Measurements from ENCODE around the gene STAG1. TPM values are rescaled to one million over a fixed set of nuclear protein-coding genes. Genes with fewer than 3 reads are reported as not detected.
"Not testable (repeated sequence)": the region's sequence is repeated elsewhere in the genome, so short reads cannot be mapped to it uniquely, and the experiment has no call there.

Gene STAG1
- total RNA-seq, 2 donors from 2014 or later, result 26.8 to 29.8 TPM

DNA sequence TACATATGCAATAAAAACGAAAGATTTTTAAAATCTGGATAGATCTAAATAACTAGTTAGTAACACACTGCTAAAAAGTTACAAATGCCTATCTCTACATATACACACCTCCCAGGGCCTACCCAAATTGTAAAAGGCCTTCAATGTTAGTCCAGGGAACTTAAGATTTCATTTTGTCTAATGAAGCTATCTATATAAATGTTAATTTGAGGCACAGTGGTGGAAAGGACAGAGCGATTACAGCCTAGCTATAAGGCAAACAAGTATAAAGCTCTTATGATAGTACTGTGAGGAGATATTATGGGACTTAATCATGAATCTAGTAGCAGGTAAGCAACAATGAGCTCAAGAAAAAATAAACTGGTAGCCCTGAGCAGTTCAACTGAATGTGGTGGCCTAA lies 101.7 kb downstream of the STAG1 start:
- Histone ChIP-seq H3K4me1 (ENCODE audit: control insufficient read depth, insufficient read depth, low read length) (no peaks in the 10 kb centered on the region), H3K4me3 (ENCODE audit: low read length) (no peak overlapping the region), H3K9me3 (ENCODE audit: control insufficient read depth, low read length) (peaks cover 29% of the 10 kb centered on the region), H3K27me3 (ENCODE audit: control insufficient read depth, insufficient read depth, low read length, poor library complexity, severe bottlenecking) (no peaks in the 10 kb centered on the region), H3K9ac (ENCODE audit: extremely low read depth, low read length, poor library complexity, severe bottlenecking) (no peak overlapping the region), H3K36me3 (ENCODE audit: control insufficient read depth, insufficient read depth, low read length) (no peaks in the 10 kb centered on the region), H3K27ac (ENCODE audit: low read depth, low read length) (no peak overlapping the region)
- H3K27ac Mint-ChIP-seq, result no peak overlapping the region
- no peaks in the 10 kb centered on the region for H3K4me1 Mint-ChIP-seq
- WGBS, 2 experiments (ENCODE audit: insufficient coverage in 1 of 2, insufficient read length in 1 of 2), result 90 to 100% methylated on average over 1 of the region's 2 CpGs
- no peak overlapping the region for H3K4me3 Mint-ChIP-seq
- TF ChIP-seq, protein P1, sequence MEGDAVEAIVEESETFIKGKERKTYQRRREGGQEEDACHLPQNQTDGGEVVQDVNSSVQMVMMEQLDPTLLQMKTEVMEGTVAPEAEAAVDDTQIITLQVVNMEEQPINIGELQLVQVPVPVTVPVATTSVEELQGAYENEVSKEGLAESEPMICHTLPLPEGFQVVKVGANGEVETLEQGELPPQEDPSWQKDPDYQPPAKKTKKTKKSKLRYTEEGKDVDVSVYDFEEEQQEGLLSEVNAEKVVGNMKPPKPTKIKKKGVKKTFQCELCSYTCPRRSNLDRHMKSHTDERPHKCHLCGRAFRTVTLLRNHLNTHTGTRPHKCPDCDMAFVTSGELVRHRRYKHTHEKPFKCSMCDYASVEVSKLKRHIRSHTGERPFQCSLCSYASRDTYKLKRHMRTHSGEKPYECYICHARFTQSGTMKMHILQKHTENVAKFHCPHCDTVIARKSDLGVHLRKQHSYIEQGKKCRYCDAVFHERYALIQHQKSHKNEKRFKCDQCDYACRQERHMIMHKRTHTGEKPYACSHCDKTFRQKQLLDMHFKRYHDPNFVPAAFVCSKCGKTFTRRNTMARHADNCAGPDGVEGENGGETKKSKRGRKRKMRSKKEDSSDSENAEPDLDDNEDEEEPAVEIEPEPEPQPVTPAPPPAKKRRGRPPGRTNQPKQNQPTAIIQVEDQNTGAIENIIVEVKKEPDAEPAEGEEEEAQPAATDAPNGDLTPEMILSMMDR (conservative IDR thresholded peaks at IDR 0.05), result no peak
- H3K36me3 Mint-ChIP-seq (ENCODE audit: low read depth), result peaks cover 16% of the 10 kb centered on the region
- H3K9me3 Mint-ChIP-seq, result peaks cover 26% of the 10 kb centered on the region
- no peak for DNase-seq
- no peaks in the 10 kb centered on the region for H3K27me3 Mint-ChIP-seq (ENCODE audit: insufficient read depth)

DNA sequence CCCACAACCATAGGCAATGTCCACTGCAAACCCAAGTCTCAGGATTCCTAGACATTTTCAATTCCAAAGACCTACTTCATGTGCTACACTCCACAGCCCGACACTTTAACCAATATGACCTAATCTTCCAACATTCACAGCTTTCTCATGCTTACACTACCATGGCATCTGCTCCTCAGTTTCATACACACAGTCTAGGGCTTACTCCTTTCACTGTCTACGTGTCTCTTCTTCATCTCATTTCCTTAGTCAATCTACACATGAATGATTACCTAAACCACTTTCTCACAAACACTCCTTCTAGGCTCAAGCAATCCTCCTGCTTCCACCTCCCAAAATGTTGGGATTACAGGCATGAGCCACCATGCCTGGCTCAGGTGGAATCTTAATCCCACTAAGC lies 106.3 kb downstream of the STAG1 start:
- no peaks in the 10 kb centered on the region for H3K4me1 Mint-ChIP-seq
- Histone ChIP-seq H3K27me3 (ENCODE audit: control insufficient read depth, insufficient read depth, low read length, poor library complexity, severe bottlenecking) (no peaks in the 10 kb centered on the region), H3K9ac (ENCODE audit: extremely low read depth, low read length, poor library complexity, severe bottlenecking) (no peak overlapping the region), H3K4me3 (ENCODE audit: low read length) (no peak overlapping the region), H3K9me3 (ENCODE audit: control insufficient read depth, low read length) (no peaks in the 10 kb centered on the region), H3K36me3 (ENCODE audit: control insufficient read depth, insufficient read depth, low read length) (no peaks in the 10 kb centered on the region), H3K27ac (ENCODE audit: low read depth, low read length) (no peak overlapping the region), H3K4me1 (ENCODE audit: control insufficient read depth, insufficient read depth, low read length) (no peaks in the 10 kb centered on the region)
- WGBS, 2 experiments (ENCODE audit: insufficient coverage in 1 of 2, insufficient read length in 1 of 2), result 94 to 95% methylated on average over 2 of the region's 2 CpGs
- H3K4me3 Mint-ChIP-seq, result no peak overlapping the region
- H3K36me3 Mint-ChIP-seq (ENCODE audit: low read depth), result no peaks in the 10 kb centered on the region
- no peaks in the 10 kb centered on the region for H3K9me3 Mint-ChIP-seq
- TF ChIP-seq, protein P1 (conservative IDR thresholded peaks at IDR 0.05), result no peak
- no peak for DNase-seq
- no peaks in the 10 kb centered on the region for H3K27me3 Mint-ChIP-seq (ENCODE audit: insufficient read depth)
- no peak overlapping the region for H3K27ac Mint-ChIP-seq

DNA sequence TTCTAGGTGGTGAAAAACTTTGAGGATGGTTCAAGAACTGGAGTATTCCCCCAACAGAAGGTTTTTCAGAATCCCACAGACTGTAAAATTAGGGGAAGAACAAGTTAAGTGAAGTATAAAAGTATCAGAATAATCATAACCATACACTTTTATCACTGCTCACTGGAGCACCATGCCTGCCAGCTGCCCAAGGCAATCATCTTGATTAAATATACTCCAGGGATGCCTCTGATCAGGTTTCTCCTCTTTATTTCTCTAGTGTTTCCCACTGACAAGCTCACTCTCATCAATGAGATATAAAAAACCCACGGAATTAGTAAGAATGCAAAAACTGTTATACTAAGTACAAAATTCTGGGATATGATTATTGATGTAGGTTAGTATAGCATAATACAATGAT lies 108.0 kb downstream of the STAG1 start:
- Mint-ChIP-seq H3K9me3 (no peaks in the 10 kb centered on the region), H3K4me3 (no peak overlapping the region), H3K4me1 (no peaks in the 10 kb centered on the region), H3K27me3 (ENCODE audit: insufficient read depth) (no peaks in the 10 kb centered on the region), H3K27ac (no peak overlapping the region), H3K36me3 (ENCODE audit: low read depth) (no peaks in the 10 kb centered on the region)
- TF ChIP-seq, protein P1 (conservative IDR thresholded peaks at IDR 0.05), result no peak
- Histone ChIP-seq H3K4me3 (ENCODE audit: low read length) (no peak overlapping the region), H3K4me1 (ENCODE audit: control insufficient read depth, insufficient read depth, low read length) (no peaks in the 10 kb centered on the region), H3K9me3 (ENCODE audit: control insufficient read depth, low read length) (no peaks in the 10 kb centered on the region), H3K36me3 (ENCODE audit: control insufficient read depth, insufficient read depth, low read length) (no peaks in the 10 kb centered on the region), H3K9ac (ENCODE audit: extremely low read depth, low read length, poor library complexity, severe bottlenecking) (no peak overlapping the region), H3K27ac (ENCODE audit: low read depth, low read length) (no peak overlapping the region), H3K27me3 (ENCODE audit: control insufficient read depth, insufficient read depth, low read length, poor library complexity, severe bottlenecking) (no peaks in the 10 kb centered on the region)
- WGBS, 2 experiments (ENCODE audit: insufficient coverage in 1 of 2, insufficient read length in 1 of 2), result 100% methylated on average over 1 of the region's 1 CpG; no CpG with 5 or more reads in 1 of the 2 experiments
- no peak for DNase-seq

DNA sequence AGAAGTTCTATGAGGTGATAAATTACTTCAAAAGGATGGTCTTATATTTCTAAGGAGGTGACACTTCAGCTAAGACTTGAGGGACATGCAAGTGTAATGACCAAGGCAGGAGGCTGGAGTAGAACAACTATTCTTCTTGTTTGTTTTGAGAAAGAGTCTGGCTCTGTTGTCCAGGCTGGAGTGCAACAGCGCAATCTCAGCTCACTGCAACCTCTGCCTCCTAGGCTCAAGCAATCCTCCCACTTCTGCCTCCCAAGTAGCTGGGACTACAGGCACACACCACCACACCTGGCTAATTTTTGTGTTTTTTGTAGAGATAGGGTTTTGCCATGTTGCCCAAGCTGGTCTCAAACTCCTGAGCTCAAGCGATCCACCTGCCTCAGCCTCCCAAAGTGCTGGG lies 108.8 kb downstream of the STAG1 start:
- H3K9me3 ChIP-seq (ENCODE audit: control insufficient read depth, low read length); H3K27ac Mint-ChIP-seq; H3K36me3 ChIP-seq (ENCODE audit: control insufficient read depth, insufficient read depth, low read length); H3K4me1 Mint-ChIP-seq; H3K4me1 ChIP-seq (ENCODE audit: control insufficient read depth, insufficient read depth, low read length); H3K27me3 ChIP-seq (ENCODE audit: control insufficient read depth, insufficient read depth, low read length, poor library complexity, severe bottlenecking); H3K9ac ChIP-seq (ENCODE audit: extremely low read depth, low read length, poor library complexity, severe bottlenecking); DNase-seq; H3K4me3 Mint-ChIP-seq; H3K4me3 ChIP-seq (ENCODE audit: low read length); H3K9me3 Mint-ChIP-seq; H3K27me3 Mint-ChIP-seq (ENCODE audit: insufficient read depth); H3K27ac ChIP-seq (ENCODE audit: low read depth, low read length); H3K36me3 Mint-ChIP-seq (ENCODE audit: low read depth): not testable (repeated sequence)
- 92 to 100% methylated on average over 1 to 2 of the region's 2 CpGs for WGBS, 2 experiments (ENCODE audit: insufficient coverage in 1 of 2, insufficient read length in 1 of 2)

All from endodermal cell (in vitro differentiated cells).